WTC11 (cell line): ENCODE results near the gene TMEM176B. TPM values are rescaled to one million over a fixed set of nuclear protein-coding genes. Genes with fewer than 3 reads are reported as not detected.

Source experiments
- ATAC-seq: fragments of 200-7000 bp; cut with Tn5 transposase; 2 replicates; pipeline ENCODE4 v1.10.0; 2021; ENCODE audit warnings: mild to moderate bottlenecking, moderate library complexity
- CTCF ChIA-PET: fragments of 300-600 bp; sonication (Branson Sonifier 250); formaldehyde crosslinking; loops from one replicate; lab custom pipeline; 2021; ENCODE audit warnings: antibody characterized with exemption; lab: Charles Lee
- POLR2A ChIA-PET: fragments of 350-600 bp; sonication (Branson Sonifier 250); formaldehyde crosslinking; loops from one replicate; lab custom pipeline; 2021; ENCODE audit warnings: antibody characterized with exemption; lab: Charles Lee
- DNase-seq: peaks from one replicate; pipeline ENCODE4 v3.0.0; 2021; ENCODE audit warnings: low spot score
- H3K27ac Mint-ChIP-seq: 2 replicates; pipeline ENCODE4 v1.8.0; 2021; ENCODE audit warnings: mixed read lengths
- H3K27me3 Mint-ChIP-seq: 2 replicates; pipeline ENCODE4 v1.8.0; 2021; ENCODE audit warnings: low read depth, mild to moderate bottlenecking, moderate library complexity, mixed read lengths
- H3K36me3 Mint-ChIP-seq: 2 replicates; pipeline ENCODE4 v1.8.0; 2021; ENCODE audit warnings: mixed read lengths
- H3K4me1 Mint-ChIP-seq: 2 replicates; pipeline ENCODE4 v1.8.0; 2022; ENCODE audit warnings: mixed read lengths
- H3K4me3 Mint-ChIP-seq: 2 replicates; pipeline ENCODE4 v1.8.0; 2021; ENCODE audit warnings: mild to moderate bottlenecking, moderate library complexity, mixed read lengths
- H3K9me3 Mint-ChIP-seq: 2 replicates; pipeline ENCODE4 v1.8.0; 2021; ENCODE audit warnings: mixed read lengths
- ATF3 ChIP-seq: sonication (generic); formaldehyde crosslinking; conservative IDR thresholded peaks from 2 replicates; pipeline ENCODE4 v1.8.1; 2022; ENCODE audit warnings: mild to moderate bottlenecking, missing genetic modification reagents
- CREM ChIP-seq: sonication (generic); formaldehyde crosslinking; IDR thresholded peaks from 2 replicates; pipeline ENCODE4 v1.8.1; 2022; ENCODE audit warnings: mild to moderate bottlenecking, missing genetic modification reagents, moderate library complexity
- E2F1 ChIP-seq: sonication (generic); formaldehyde crosslinking; IDR thresholded peaks from 2 replicates; pipeline ENCODE4 v1.8.0; 2022; ENCODE audit warnings: mild to moderate bottlenecking, missing genetic modification reagents
- E2F5 ChIP-seq: sonication (generic); formaldehyde crosslinking; IDR thresholded peaks from 2 replicates; pipeline ENCODE4 v1.8.1; 2022; ENCODE audit warnings: mild to moderate bottlenecking, moderate library complexity, missing genetic modification reagents
- FOXJ3 ChIP-seq: sonication (generic); formaldehyde crosslinking; IDR thresholded peaks from 2 replicates; pipeline ENCODE4 v1.9.0; 2021; ENCODE audit warnings: missing genetic modification reagents, mild to moderate bottlenecking, borderline replicate concordance
- FOXP4 ChIP-seq: sonication (generic); formaldehyde crosslinking; IDR thresholded peaks from 2 replicates; pipeline ENCODE4 v1.8.0; 2022; ENCODE audit warnings: mild to moderate bottlenecking, missing genetic modification reagents
- GABPB1 ChIP-seq: sonication (generic); formaldehyde crosslinking; IDR thresholded peaks from 2 replicates; pipeline ENCODE4 v1.8.1; 2023; ENCODE audit warnings: mild to moderate bottlenecking, missing genetic modification reagents
- GTF2I ChIP-seq: fragments of 250-450 bp; sonication (Bioruptor Pico); conservative IDR thresholded peaks from 2 replicates; pipeline ENCODE4 v1.4.0; 2021; ENCODE audit warnings: mild to moderate bottlenecking
- HMGA2 ChIP-seq: fragments of 250-450 bp; sonication (Bioruptor Pico); IDR thresholded peaks from 2 replicates; pipeline ENCODE4 v1.4.0; 2021; ENCODE audit warnings: mild to moderate bottlenecking, moderate library complexity
- KAT7 ChIP-seq: sonication (generic); formaldehyde crosslinking; IDR thresholded peaks from 2 replicates; pipeline ENCODE4 v1.8.1; 2023; ENCODE audit warnings: missing genetic modification reagents, mild to moderate bottlenecking, borderline replicate concordance
- NFATC4 ChIP-seq: fragments of 250-450 bp; sonication (Bioruptor Pico); IDR thresholded peaks from 2 replicates; pipeline ENCODE4 v1.9.0; 2021; ENCODE audit warnings: mild to moderate bottlenecking
- RELA ChIP-seq: sonication (generic); formaldehyde crosslinking; IDR thresholded peaks from 2 replicates; pipeline ENCODE4 v1.8.1; 2022; ENCODE audit warnings: missing genetic modification reagents, mild to moderate bottlenecking, borderline replicate concordance
- TCF7 ChIP-seq: sonication (generic); formaldehyde crosslinking; IDR thresholded peaks from 2 replicates; pipeline ENCODE4 v1.8.0; 2022; ENCODE audit warnings: mild to moderate bottlenecking, low read depth, missing genetic modification reagents, moderate library complexity
- TP53 ChIP-seq: sonication (generic); formaldehyde crosslinking; IDR thresholded peaks from 2 replicates; pipeline ENCODE4 v1.8.1; 2023; ENCODE audit warnings: mild to moderate bottlenecking, missing genetic modification reagents
- ZBTB21 ChIP-seq: sonication (generic); formaldehyde crosslinking; IDR thresholded peaks from 2 replicates; pipeline ENCODE4 v1.8.1; 2023; ENCODE audit warnings: mild to moderate bottlenecking, missing genetic modification reagents, borderline replicate concordance
- ZNF263 ChIP-seq: sonication (generic); formaldehyde crosslinking; IDR thresholded peaks from 2 replicates; pipeline ENCODE4 v1.8.1; 2022; ENCODE audit warnings: low read depth, mild to moderate bottlenecking, moderate library complexity, missing genetic modification reagents
- total RNA-seq: library from RNA; stranded (reverse); gene quantifications from 3 replicates; pipeline ENCODE4 v1.2.3, GENCODE V29; 2021
- TF ChIP-seq, protein P1 (sequence below): sonication (generic); formaldehyde crosslinking; IDR thresholded peaks from 2 replicates; pipeline ENCODE4 v1.8.0; 2022; ENCODE audit warnings: mild to moderate bottlenecking, missing genetic modification reagents
- TF ChIP-seq, protein P2 (sequence below): fragments of 250-450 bp; sonication (Bioruptor Pico); IDR thresholded peaks from 2 replicates; pipeline ENCODE4 v2.1.2; 2022; ENCODE audit warnings: mild to moderate bottlenecking, moderate library complexity
- TF ChIP-seq, protein P3 (sequence below): fragments of 250-450 bp; sonication (Bioruptor Pico); conservative IDR thresholded peaks from 2 replicates; pipeline ENCODE4 v1.9.0; 2021; ENCODE audit warnings: mild to moderate bottlenecking
- TF ChIP-seq, protein P4 (sequence below): fragments of 250-450 bp; sonication (Bioruptor Pico); IDR thresholded peaks from 2 replicates; pipeline ENCODE4 v1.9.0; 2021; ENCODE audit warnings: mild to moderate bottlenecking, borderline replicate concordance
- TF ChIP-seq, protein P5 (sequence below): fragments of 250-450 bp; sonication (Bioruptor Pico); IDR thresholded peaks from 2 replicates; pipeline ENCODE4 v1.9.0; 2021; ENCODE audit warnings: mild to moderate bottlenecking

Gene TMEM176B
- total RNA-seq, 1 experiment from 2014 or later = 1.0 TPM

DNA sequence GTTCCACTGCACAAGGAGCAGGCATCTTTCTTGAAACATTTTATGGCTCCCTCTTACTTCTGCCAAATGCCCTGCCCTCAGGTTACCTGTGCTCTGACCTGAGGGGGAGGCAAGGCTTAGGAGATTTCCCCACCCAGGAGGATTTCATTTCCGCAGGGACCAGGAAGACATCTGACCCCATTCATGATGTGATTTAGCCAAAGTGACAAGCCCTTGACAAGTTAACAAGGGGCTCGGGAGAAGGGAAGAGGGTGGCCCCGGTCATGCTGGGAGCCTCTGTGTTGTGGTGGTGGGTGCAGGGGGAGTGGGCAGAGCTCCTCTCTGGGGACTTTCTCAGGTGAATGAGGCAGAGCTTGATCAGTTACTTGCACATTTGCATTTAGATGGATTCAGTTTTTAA is 44.0 kb downstream of the TMEM176B start:
- Mint-ChIP-seq H3K9me3 (peaks cover 6% of the 10 kb centered on the region), H3K4me3 (no peak overlapping the region), H3K4me1 (no peaks in the 10 kb centered on the region), H3K27ac (no peak overlapping the region), H3K36me3 (no peaks in the 10 kb centered on the region), H3K27me3 (peaks cover 61% of the 10 kb centered on the region)
- ChIA-PET POLR2A (no interaction called here), CTCF (interaction anchor here (1.1 to 1.4 kb wide), 2 partner anchors 32 to 307 kb away, joined by 3 read pairs; no protein-coding TSS in a partner anchor)
- TF ChIP-seq NFATC4 (no peak), E2F1 (no peak), CREM (CRISPR knock-in tag) (no peak), E2F5 (CRISPR knock-in tag) (no peak), ZNF263 (CRISPR knock-in tag) (no peak), TP53 (CRISPR knock-in tag) (no peak), ATF3 (CRISPR knock-in tag) (no peak), TCF7 (CRISPR knock-in tag) (no peak), GTF2I (CRISPR knock-in tag) (no peak)
- TF ChIP-seq, protein P1, sequence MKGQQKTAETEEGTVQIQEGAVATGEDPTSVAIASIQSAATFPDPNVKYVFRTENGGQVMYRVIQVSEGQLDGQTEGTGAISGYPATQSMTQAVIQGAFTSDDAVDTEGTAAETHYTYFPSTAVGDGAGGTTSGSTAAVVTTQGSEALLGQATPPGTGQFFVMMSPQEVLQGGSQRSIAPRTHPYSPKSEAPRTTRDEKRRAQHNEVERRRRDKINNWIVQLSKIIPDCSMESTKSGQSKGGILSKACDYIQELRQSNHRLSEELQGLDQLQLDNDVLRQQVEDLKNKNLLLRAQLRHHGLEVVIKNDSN = no peak
- no peak for ATAC-seq
- DNase-seq = no peak

DNA sequence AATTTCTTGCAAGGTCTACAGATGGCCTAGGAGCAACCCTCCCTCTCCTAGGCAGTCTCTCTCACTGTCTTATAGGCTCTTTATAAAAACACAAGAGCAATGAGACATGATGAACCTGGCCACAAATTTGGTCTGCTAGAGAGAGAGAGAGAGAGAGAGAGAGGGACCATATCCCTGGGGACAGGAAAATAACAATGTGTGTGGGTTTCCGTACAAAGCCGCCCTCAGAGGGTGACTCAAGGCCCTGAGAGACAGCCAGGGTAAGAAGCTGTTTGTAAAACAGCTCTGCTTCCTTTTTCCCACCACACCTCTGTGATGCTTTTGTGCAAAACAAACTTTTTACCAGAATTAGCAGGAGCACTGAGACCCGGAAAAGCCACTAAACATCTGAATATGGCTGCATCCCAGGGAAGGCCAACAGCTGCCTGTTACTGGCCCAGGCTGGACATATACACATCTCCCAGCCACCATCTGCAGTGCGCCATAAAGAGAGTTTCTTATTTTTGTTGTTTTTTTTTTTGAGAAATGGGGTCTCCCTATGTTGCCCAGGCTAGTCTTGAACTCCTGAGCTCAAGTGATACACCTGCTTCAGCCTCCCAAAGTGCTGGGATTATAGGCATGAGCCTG is 44.6 kb downstream of the TMEM176B start:
- DNase-seq (no peak), ATAC-seq (no peak)
- Mint-ChIP-seq H3K27ac (no peak overlapping the region), H3K4me1 (no peaks in the 10 kb centered on the region), H3K36me3 (no peaks in the 10 kb centered on the region), H3K27me3 (peaks cover 66% of the 10 kb centered on the region), H3K9me3 (peaks cover 5% of the 10 kb centered on the region; the same call in 1 of the 2 replicates), H3K4me3 (no peak overlapping the region)
- ChIA-PET POLR2A (no interaction called here), CTCF (interaction anchor here (1.1 to 1.4 kb wide), 2 partner anchors 33 to 306 kb away, joined by 3 read pairs; no protein-coding TSS in a partner anchor)
- TF ChIP-seq KAT7 (CRISPR knock-in tag) (no peak), ZBTB21 (no peak), HMGA2 (CRISPR knock-in tag) (no peak), FOXJ3 (no peak), FOXP4 (CRISPR knock-in tag) (no peak), ZNF263 (CRISPR knock-in tag) (no peak), TCF7 (CRISPR knock-in tag) (no peak), GABPB1 (CRISPR knock-in tag) (no peak), RELA (no peak)
- TF ChIP-seq, protein P2, sequence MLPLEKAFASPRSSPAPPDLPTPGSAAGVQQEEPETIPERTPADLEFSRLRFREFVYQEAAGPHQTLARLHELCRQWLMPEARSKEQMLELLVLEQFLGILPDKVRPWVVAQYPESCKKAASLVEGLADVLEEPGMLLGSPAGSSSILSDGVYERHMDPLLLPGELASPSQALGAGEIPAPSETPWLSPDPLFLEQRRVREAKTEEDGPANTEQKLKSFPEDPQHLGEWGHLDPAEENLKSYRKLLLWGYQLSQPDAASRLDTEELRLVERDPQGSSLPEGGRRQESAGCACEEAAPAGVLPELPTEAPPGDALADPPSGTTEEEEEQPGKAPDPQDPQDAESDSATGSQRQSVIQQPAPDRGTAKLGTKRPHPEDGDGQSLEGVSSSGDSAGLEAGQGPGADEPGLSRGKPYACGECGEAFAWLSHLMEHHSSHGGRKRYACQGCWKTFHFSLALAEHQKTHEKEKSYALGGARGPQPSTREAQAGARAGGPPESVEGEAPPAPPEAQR (CRISPR knock-in tag) = no peak
- TF ChIP-seq, protein P3, sequence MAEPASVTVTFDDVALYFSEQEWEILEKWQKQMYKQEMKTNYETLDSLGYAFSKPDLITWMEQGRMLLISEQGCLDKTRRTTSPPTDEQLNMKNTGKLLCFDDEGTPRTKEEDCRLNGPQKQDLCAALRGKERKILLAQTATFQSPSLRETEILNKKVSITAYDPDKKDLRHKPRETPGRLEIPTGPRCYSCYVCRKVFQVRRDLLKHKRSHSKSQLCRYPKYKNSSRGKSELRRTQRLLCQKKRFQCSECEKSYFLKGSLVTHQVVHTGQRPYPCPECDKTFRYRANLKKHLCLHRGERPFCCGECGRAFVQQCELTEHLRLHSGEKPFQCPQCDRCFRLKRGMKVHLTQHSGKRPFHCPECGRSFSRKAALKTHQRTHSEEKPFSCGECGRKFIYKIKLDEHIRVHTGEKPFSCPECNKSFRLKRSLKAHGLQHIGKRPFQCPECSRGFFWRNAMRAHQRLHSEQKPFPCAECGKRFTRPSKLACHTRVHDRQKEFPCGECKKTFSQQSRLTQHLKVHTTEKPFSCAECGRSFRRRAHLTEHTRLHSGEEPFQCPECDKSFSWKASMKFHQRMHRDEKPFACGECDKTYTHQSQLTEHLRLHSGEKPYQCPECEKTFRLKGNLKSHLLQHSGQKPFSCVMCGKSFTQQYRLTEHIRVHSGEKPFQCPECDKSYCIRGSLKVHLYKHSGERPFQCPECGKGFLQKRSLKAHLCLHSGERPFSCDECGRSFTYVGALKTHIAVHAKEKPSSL (CRISPR knock-in tag) = no peak
- TF ChIP-seq, protein P4, sequence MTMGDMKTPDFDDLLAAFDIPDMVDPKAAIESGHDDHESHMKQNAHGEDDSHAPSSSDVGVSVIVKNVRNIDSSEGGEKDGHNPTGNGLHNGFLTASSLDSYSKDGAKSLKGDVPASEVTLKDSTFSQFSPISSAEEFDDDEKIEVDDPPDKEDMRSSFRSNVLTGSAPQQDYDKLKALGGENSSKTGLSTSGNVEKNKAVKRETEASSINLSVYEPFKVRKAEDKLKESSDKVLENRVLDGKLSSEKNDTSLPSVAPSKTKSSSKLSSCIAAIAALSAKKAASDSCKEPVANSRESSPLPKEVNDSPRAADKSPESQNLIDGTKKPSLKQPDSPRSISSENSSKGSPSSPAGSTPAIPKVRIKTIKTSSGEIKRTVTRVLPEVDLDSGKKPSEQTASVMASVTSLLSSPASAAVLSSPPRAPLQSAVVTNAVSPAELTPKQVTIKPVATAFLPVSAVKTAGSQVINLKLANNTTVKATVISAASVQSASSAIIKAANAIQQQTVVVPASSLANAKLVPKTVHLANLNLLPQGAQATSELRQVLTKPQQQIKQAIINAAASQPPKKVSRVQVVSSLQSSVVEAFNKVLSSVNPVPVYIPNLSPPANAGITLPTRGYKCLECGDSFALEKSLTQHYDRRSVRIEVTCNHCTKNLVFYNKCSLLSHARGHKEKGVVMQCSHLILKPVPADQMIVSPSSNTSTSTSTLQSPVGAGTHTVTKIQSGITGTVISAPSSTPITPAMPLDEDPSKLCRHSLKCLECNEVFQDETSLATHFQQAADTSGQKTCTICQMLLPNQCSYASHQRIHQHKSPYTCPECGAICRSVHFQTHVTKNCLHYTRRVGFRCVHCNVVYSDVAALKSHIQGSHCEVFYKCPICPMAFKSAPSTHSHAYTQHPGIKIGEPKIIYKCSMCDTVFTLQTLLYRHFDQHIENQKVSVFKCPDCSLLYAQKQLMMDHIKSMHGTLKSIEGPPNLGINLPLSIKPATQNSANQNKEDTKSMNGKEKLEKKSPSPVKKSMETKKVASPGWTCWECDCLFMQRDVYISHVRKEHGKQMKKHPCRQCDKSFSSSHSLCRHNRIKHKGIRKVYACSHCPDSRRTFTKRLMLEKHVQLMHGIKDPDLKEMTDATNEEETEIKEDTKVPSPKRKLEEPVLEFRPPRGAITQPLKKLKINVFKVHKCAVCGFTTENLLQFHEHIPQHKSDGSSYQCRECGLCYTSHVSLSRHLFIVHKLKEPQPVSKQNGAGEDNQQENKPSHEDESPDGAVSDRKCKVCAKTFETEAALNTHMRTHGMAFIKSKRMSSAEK = no peak
- TF ChIP-seq, protein P5, sequence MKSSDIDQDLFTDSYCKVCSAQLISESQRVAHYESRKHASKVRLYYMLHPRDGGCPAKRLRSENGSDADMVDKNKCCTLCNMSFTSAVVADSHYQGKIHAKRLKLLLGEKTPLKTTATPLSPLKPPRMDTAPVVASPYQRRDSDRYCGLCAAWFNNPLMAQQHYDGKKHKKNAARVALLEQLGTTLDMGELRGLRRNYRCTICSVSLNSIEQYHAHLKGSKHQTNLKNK = no peak
